Endothelial cell of umbilical vein (primary cell): ENCODE measurements around the gene HEATR1. TPM values are rescaled to one million over a fixed set of nuclear protein-coding genes. Genes with fewer than 3 reads are reported as not detected.

Source experiments
- BruUV-seq: library from RNA; stranded (reverse); fragments of 400-500 nt; replicated peaks from 2 replicates; lab custom pipeline; 2021; lab: Mats Ljungman, UMichigan
- CTCF ChIA-PET: fragments of 300-600, 350-600 bp; sonication (Branson Sonifier 250); formaldehyde crosslinking; loops from one replicate; lab custom pipeline; 2021; ENCODE audit warnings: antibody characterized with exemption, inconsistent platforms; lab: Charles Lee
- POLR2A ChIA-PET: fragments of 300-600, 350-600 bp; sonication (Branson Sonifier 250); formaldehyde crosslinking; loops from one replicate; lab custom pipeline; 2021; ENCODE audit warnings: antibody characterized with exemption, inconsistent platforms; lab: Charles Lee
- DNase-seq: peaks from one replicate; pipeline ENCODE4 v3.0.0-alpha.2; 2011; ENCODE audit warnings: low read depth, low spot score
- FAIRE-seq: peaks from 2 replicates; lab custom pipeline; 2011; peaks lifted over from hg19 to GRCh38; lab: Jason Lieb, UNC
- H2AFZ ChIP-seq: 2 replicates; pipeline ENCODE4 v1.6.0; 2012; ENCODE audit warnings: low read depth, low read length, control low read depth, inconsistent platforms
- H3K27ac ChIP-seq: 2 replicates; pipeline ENCODE4 v1.5.1; 2011; ENCODE audit warnings: low read depth, mild to moderate bottlenecking, control low read depth, low read length, moderate library complexity; ENCODE audit not compliant: insufficient read depth
- H3K27me3 ChIP-seq, 2 experiments: 2 replicates each; pipeline versions ENCODE4 v1.6.0 to v1.6.1; 2011; ENCODE audit warnings: low read length in 2 of 2, mixed read lengths in 1 of 2; ENCODE audit not compliant: control insufficient read depth in 2 of 2, insufficient read depth in 2 of 2
- H3K36me3 ChIP-seq, 2 experiments: 2 replicates in 1 of 2; 3 replicates in 1 of 2; pipeline ENCODE4 v1.5.1; 2011; ENCODE audit warnings: low read length in 2 of 2, mild to moderate bottlenecking in 1 of 2, moderate library complexity in 1 of 2; ENCODE audit not compliant: control insufficient read depth in 2 of 2, insufficient read depth in 2 of 2; ENCODE audit errors: extremely low read depth in 1 of 2
- H3K4me1 ChIP-seq: 3 replicates; pipeline ENCODE4 v1.5.1; 2011; ENCODE audit warnings: mild to moderate bottlenecking, low read length; ENCODE audit not compliant: control insufficient read depth, insufficient read depth; ENCODE audit errors: extremely low read depth
- H3K4me2 ChIP-seq: 2 replicates; pipeline ENCODE4 v1.6.1; 2011; ENCODE audit warnings: low read length, control low read depth, mixed read lengths; ENCODE audit not compliant: insufficient read depth
- H3K4me3 ChIP-seq, 3 experiments: fragments of 200-600 bp in 1 of 3; sonication (generic), shearing (Covaris generic) in 1 of 3; replicated peaks in 1 of 3; 2 replicates each; pipeline ENCODE4 v1.5.1; 2011 to 2016; ENCODE audit warnings: control low read depth in 3 of 3, low read length in 3 of 3, mild to moderate bottlenecking in 2 of 3, inconsistent platforms in 1 of 3, low read depth in 1 of 3, moderate library complexity in 1 of 3; ENCODE audit not compliant: insufficient read depth in 1 of 3
- H3K79me2 ChIP-seq: 2 replicates; pipeline ENCODE4 v1.6.0; 2012; ENCODE audit warnings: low read length, inconsistent platforms; ENCODE audit not compliant: control insufficient read depth, insufficient read depth
- H3K9ac ChIP-seq: replicated peaks from 2 replicates; pipeline ENCODE3; 2011; ENCODE audit warnings: low read length, control low read depth; ENCODE audit not compliant: insufficient read depth; ENCODE audit errors: extremely low read depth
- H3K9me1 ChIP-seq: replicated peaks from 3 replicates; pipeline ENCODE4 v1.6.0; 2011; ENCODE audit warnings: mild to moderate bottlenecking, low read length; ENCODE audit not compliant: control insufficient read depth, insufficient read depth; ENCODE audit errors: extremely low read depth
- H3K9me3 ChIP-seq: replicated peaks from 2 replicates; pipeline ENCODE4 v1.5.1; 2012; ENCODE audit warnings: low read length, inconsistent platforms; ENCODE audit not compliant: control insufficient read depth, insufficient read depth
- H4K20me1 ChIP-seq: replicated peaks from 2 replicates; pipeline ENCODE3; 2011; ENCODE audit warnings: mild to moderate bottlenecking, low read length; ENCODE audit not compliant: control insufficient read depth, insufficient read depth; ENCODE audit errors: extremely low read depth
- CTCF ChIP-seq, 2 donors: IDR thresholded peaks; 1 replicate in 1 of 2; 2 replicates in 1 of 2; pipeline ENCODE4 v1.5.1; 2011; ENCODE audit warnings: low read length in 2 of 2, mild to moderate bottlenecking in 2 of 2, moderate library complexity in 2 of 2, control low read depth in 1 of 2, inconsistent platforms in 1 of 2, low read depth in 1 of 2; ENCODE audit not compliant: insufficient read depth in 1 of 2; ENCODE audit errors: extremely low read depth in 1 of 2
- EZH2 ChIP-seq: IDR thresholded peaks from 2 replicates; pipeline ENCODE4 v1.6.1; 2012; ENCODE audit warnings: borderline replicate concordance, low read depth, mild to moderate bottlenecking, moderate library complexity, low read length, inconsistent platforms; ENCODE audit not compliant: severe bottlenecking
- FOS ChIP-seq: IDR thresholded peaks from 2 replicates; pipeline ENCODE4 v1.6.1; 2011; ENCODE audit warnings: mild to moderate bottlenecking, low read length, moderate library complexity, borderline replicate concordance; ENCODE audit not compliant: insufficient read depth
- GATA2 ChIP-seq: IDR thresholded peaks from 2 replicates; pipeline ENCODE4 v1.7.0; 2011; ENCODE audit warnings: low read depth, mild to moderate bottlenecking, moderate library complexity, mixed read lengths, low read length; ENCODE audit not compliant: insufficient read length, insufficient read depth
- JUN ChIP-seq: IDR thresholded peaks from 2 replicates; pipeline ENCODE4 v1.6.1; 2011; ENCODE audit warnings: borderline replicate concordance, low read depth; ENCODE audit not compliant: insufficient read length, insufficient read depth
- MAX ChIP-seq: IDR thresholded peaks from 2 replicates; pipeline ENCODE4 v1.6.1; 2011; ENCODE audit not compliant: insufficient read depth, insufficient read length
- MYC ChIP-seq: IDR thresholded peaks from one replicate; pipeline ENCODE4 v1.6.1; 2011; ENCODE audit warnings: mild to moderate bottlenecking, low read depth, low read length
- POLR2A ChIP-seq: IDR thresholded peaks from 2 replicates; pipeline ENCODE4 v1.6.1; 2012; ENCODE audit warnings: low read depth, mild to moderate bottlenecking, control low read depth, low read length
- POLR2AphosphoS5 ChIP-seq: IDR thresholded peaks from 2 replicates; pipeline ENCODE4 v1.6.1; 2012; ENCODE audit warnings: low read depth, mild to moderate bottlenecking, control low read depth, low read length, moderate library complexity; ENCODE audit not compliant: insufficient read depth
- dilution Hi-C: fragments of 300-500 bp; cut with MboI; formaldehyde crosslinking; loops from one replicate; pipeline ENCODE4 v1.15.0; 2019; ENCODE audit warnings: low sequenced_read_pairs; ENCODE audit not compliant: extremely low pct_ligation_motif_present
- intact Hi-C: fragments of 100-400 bp; cut with micrococcal nuclease; formaldehyde crosslinking; loops from one replicate; pipeline ENCODE4 v1.10.0; 2022
- polyA plus RNA-seq, 4 experiments: library from polyadenylated mRNA; depleted of rRNA in 3 of 4; stranded (reverse) in 3 of 4; unstranded in 1 of 4; fragments of >200 nt; gene quantifications; 2 replicates each; pipeline versions ENCODE4 v1.2.1 to v1.2.3, GENCODE V29; 2011 to 2012; ENCODE audit warnings: missing spikeins in 1 of 4
- total RNA-seq: library from RNA; stranded (reverse); gene quantifications from 2 replicates; pipeline ENCODE4 v1.2.3, GENCODE V29; 2021

The HEATR1 gene
- total and polyA plus RNA-seq, 2 donors (not counting 3 experiments of a cell fraction or from before 2014, with no cell fraction given): 8.4 to 62.0 TPM

GRCh38 chr1:236520445-236521005 lies 83.8 kb downstream of the HEATR1 start:
- FAIRE-seq (no peak), DNase-seq (no peak)
- no TSS peak for BruUV-seq
- H3K27ac ChIP-seq: no peak overlapping the region
- intact Hi-C loops: loop anchor here (5.0 to 10.0 kb wide), 2 partner anchors 238 to 536 kb away; partner anchors contain the start of gene ERO1B
- ChIA-PET POLR2A (no interaction called here), CTCF (no interaction called here)
- no peaks in the 10 kb centered on the region for H4K20me1 ChIP-seq
- H3K9me3 ChIP-seq: no peaks in the 10 kb centered on the region
- H3K9ac ChIP-seq: no peak overlapping the region
- H2AFZ ChIP-seq: no peak overlapping the region
- H3K79me2 ChIP-seq: peaks cover 7% of the 10 kb centered on the region
- no peaks in the 10 kb centered on the region for H3K36me3 ChIP-seq
- H3K4me3 ChIP-seq: no peak overlapping the region
- TF ChIP-seq POLR2A (no peak), MAX (no peak), FOS (no peak), EZH2 (no peak), CTCF (IDR thresholded peaks at IDR 0.05; ENCODE audit: extremely low read depth in 1 of 2, insufficient read depth in 1 of 2, low read depth in 1 of 2, low read length in 2 of 2) (no peak), MYC (no peak), JUN (no peak), POLR2AphosphoS5 (no peak), GATA2 (no peak)
- dilution Hi-C loops: no loop called here
- no peaks in the 10 kb centered on the region for H3K9me1 ChIP-seq
- H3K27me3 ChIP-seq: peaks cover 0 to 5% of the 10 kb centered on the region in 2 experiments
- H3K4me1 ChIP-seq: no peaks in the 10 kb centered on the region
- no peak overlapping the region for H3K4me2 ChIP-seq
